ENCODE results near the gene PROM2.

The PROM2 gene

GRCh38 chr2:95310216-95310615 lies 36.0 kb downstream of the PROM2 start:
- DNase-seq = no peak

GRCh38 chr2:95310651-95311050 lies 36.4 kb downstream of the PROM2 start:
- no peak for DNase-seq

GRCh38 chr2:95311815-95312542 lies 37.7 kb downstream of the PROM2 start:
- no peak for DNase-seq

- DNase-seq = no peak
Observed at GRCh38 chr2:95312543-95313201, 38.4 kb downstream of the PROM2 start.

- no peak for DNase-seq
Observed at GRCh38 chr2:95313296-95314131, 39.3 kb downstream of the PROM2 start.

GRCh38 chr2:95314598-95314963 lies 40.3 kb downstream of the PROM2 start:
- DNase-seq = no peak

- DNase-seq = no peak
Observed at GRCh38 chr2:95314964-95315611, 40.8 kb downstream of the PROM2 start.

- no peak for DNase-seq
Observed at GRCh38 chr2:95315801-95316411, 41.7 kb downstream of the PROM2 start.

- no peak for DNase-seq
Observed at GRCh38 chr2:95316466-95317122, 42.3 kb downstream of the PROM2 start.

- DNase-seq = no peak
Observed at GRCh38 chr2:95317123-95317500, 42.9 kb downstream of the PROM2 start.

GRCh38 chr2:95317665-95318425 lies 43.6 kb downstream of the PROM2 start:
- no peak for DNase-seq

- DNase-seq = no peak
Observed at GRCh38 chr2:95318431-95319220, 44.4 kb downstream of the PROM2 start.

- no peak for DNase-seq
Observed at GRCh38 chr2:95319481-95320343, 45.5 kb downstream of the PROM2 start.

- DNase-seq = no peak
Observed at GRCh38 chr2:95320344-95320712, 46.1 kb downstream of the PROM2 start.

GRCh38 chr2:95320986-95321767 lies 46.9 kb downstream of the PROM2 start:
- no peak for DNase-seq

GRCh38 chr2:95323347-95324155 lies 49.3 kb downstream of the PROM2 start:
- no peak for DNase-seq

- no peak for DNase-seq
Observed at GRCh38 chr2:95325026-95325425, 50.8 kb downstream of the PROM2 start.

Measured in activated CD8-positive, alpha-beta memory T cell treated with anti-CD3 and anti-CD28 coated beads for 24 hours (primary cell).